ENCODE measurements around the gene COX7A1.

- TF ChIP-seq ZNF384 (IDR thresholded peaks at IDR 0.05) (no peak), ARNT (IDR thresholded peaks at IDR 0.05) (no peak), FOXA1 (IDR thresholded peaks at IDR 0.05) (no peak)
Measured at GRCh38 chr19:36163813-36164212, 11.6 kb upstream of the COX7A1 start.
